Measurements from ENCODE around the gene TMEM266.

TMEM266 gene

GRCh38 chr15:76221085-76221767 is 161.4 kb downstream of the TMEM266 start:
- no peaks in the 10 kb centered on the region for H3K36me3 ChIP-seq (ENCODE audit: insufficient read depth, low read length)

GRCh38 chr15:76222159-76222558 is 162.4 kb downstream of the TMEM266 start:
- TF ChIP-seq FOXP2 (optimal IDR thresholded peaks at IDR 0.05; ENCODE audit: control extremely low read depth, extremely low read length, insufficient read depth), result no peak
- no peak for TF ChIP-seq EZH2 (IDR thresholded peaks at IDR 0.05)
- TF ChIP-seq POLR2AphosphoS5 (IDR thresholded peaks at IDR 0.05; ENCODE audit: borderline replicate concordance, low read depth, low read length), result no peak
- no peaks in the 10 kb centered on the region; the same call in 1 of the 2 replicates for H3K9me3 ChIP-seq (ENCODE audit: low read depth, low read length)
- H3K36me3 ChIP-seq (ENCODE audit: insufficient read depth, low read length), result no peaks in the 10 kb centered on the region

More at GRCh38 chr15:76221085-76221767, 161.4 kb downstream of the TMEM266 start:
- no peak overlapping the region for H3K27ac ChIP-seq
- no peak overlapping the region for H3K9ac ChIP-seq (ENCODE audit: insufficient read length)
- TF ChIP-seq POLR2AphosphoS5 (IDR thresholded peaks at IDR 0.05; ENCODE audit: borderline replicate concordance, low read depth, low read length), result no peak
- no peak for TF ChIP-seq FOXP2 (optimal IDR thresholded peaks at IDR 0.05; ENCODE audit: control extremely low read depth, extremely low read length, insufficient read depth)
- no peak for TF ChIP-seq EZH2 (IDR thresholded peaks at IDR 0.05)
- no peaks in the 10 kb centered on the region; the same call in 1 of the 2 replicates for H3K9me3 ChIP-seq (ENCODE audit: low read depth, low read length)
- H3K4me3 ChIP-seq, result no peak overlapping the region
- no peak for DNase-seq (ENCODE audit: low read depth, low spot score)

GRCh38 chr15:76223521-76223920 is 163.7 kb downstream of the TMEM266 start:
- Histone ChIP-seq H3K27ac (no peak overlapping the region), H3K36me3 (ENCODE audit: insufficient read depth, low read length) (no peaks in the 10 kb centered on the region), H3K4me3 (no peak overlapping the region), H3K9ac (ENCODE audit: insufficient read length) (no peak overlapping the region), H3K9me3 (ENCODE audit: low read depth, low read length) (no peaks in the 10 kb centered on the region; the same call in 1 of the 2 replicates)
- no peak for TF ChIP-seq FOXP2 (optimal IDR thresholded peaks at IDR 0.05; ENCODE audit: control extremely low read depth, extremely low read length, insufficient read depth)
- TF ChIP-seq EZH2 (IDR thresholded peaks at IDR 0.05), result no peak
- TF ChIP-seq POLR2AphosphoS5 (IDR thresholded peaks at IDR 0.05; ENCODE audit: borderline replicate concordance, low read depth, low read length), result no peak
- no peak for DNase-seq (ENCODE audit: low read depth, low spot score)

More at GRCh38 chr15:76222159-76222558, 162.4 kb downstream of the TMEM266 start:
- Histone ChIP-seq H3K4me3 (no peak overlapping the region), H3K27ac (no peak overlapping the region), H3K9ac (ENCODE audit: insufficient read length) (no peak overlapping the region)
- DNase-seq (ENCODE audit: low read depth, low spot score), result no peak

GRCh38 chr15:76229266-76229665 is 169.5 kb downstream of the TMEM266 start:
- H3K27ac ChIP-seq, result no peak overlapping the region
- H3K4me3 ChIP-seq, result no peak overlapping the region
- no peak overlapping the region for H3K9ac ChIP-seq (ENCODE audit: insufficient read length)
- H3K9me3 ChIP-seq (ENCODE audit: low read depth, low read length), result no peaks in the 10 kb centered on the region
- no peak for TF ChIP-seq POLR2AphosphoS5 (IDR thresholded peaks at IDR 0.05; ENCODE audit: borderline replicate concordance, low read depth, low read length)
- TF ChIP-seq FOXP2 (optimal IDR thresholded peaks at IDR 0.05; ENCODE audit: control extremely low read depth, extremely low read length, insufficient read depth), result no peak
- no peak for TF ChIP-seq EZH2 (IDR thresholded peaks at IDR 0.05)
- DNase-seq (ENCODE audit: low read depth, low spot score), result no peak
- H3K36me3 ChIP-seq (ENCODE audit: insufficient read depth, low read length), result no peaks in the 10 kb centered on the region

GRCh38 chr15:76233921-76234320 is 174.1 kb downstream of the TMEM266 start:
- H3K27ac ChIP-seq, result no peak overlapping the region
- H3K9ac ChIP-seq (ENCODE audit: insufficient read length), result no peak overlapping the region
- TF ChIP-seq FOXP2 (optimal IDR thresholded peaks at IDR 0.05; ENCODE audit: control extremely low read depth, extremely low read length, insufficient read depth), result no peak
- no peak for TF ChIP-seq EZH2 (IDR thresholded peaks at IDR 0.05)
- no peak for TF ChIP-seq POLR2AphosphoS5 (IDR thresholded peaks at IDR 0.05; ENCODE audit: borderline replicate concordance, low read depth, low read length)
- no peak for DNase-seq (ENCODE audit: low read depth, low spot score)
- H3K9me3 ChIP-seq (ENCODE audit: low read depth, low read length), result no peaks in the 10 kb centered on the region
- H3K4me3 ChIP-seq, result no peak overlapping the region
- H3K36me3 ChIP-seq (ENCODE audit: insufficient read depth, low read length), result no peaks in the 10 kb centered on the region

GRCh38 chr15:76234337-76234889 is 174.6 kb downstream of the TMEM266 start:
- no peaks in the 10 kb centered on the region for H3K36me3 ChIP-seq (ENCODE audit: insufficient read depth, low read length)
- H3K9ac ChIP-seq (ENCODE audit: insufficient read length), result no peak overlapping the region
- no peak overlapping the region for H3K27ac ChIP-seq
- TF ChIP-seq POLR2AphosphoS5 (IDR thresholded peaks at IDR 0.05; ENCODE audit: borderline replicate concordance, low read depth, low read length) (no peak), EZH2 (IDR thresholded peaks at IDR 0.05) (no peak), FOXP2 (optimal IDR thresholded peaks at IDR 0.05; ENCODE audit: control extremely low read depth, extremely low read length, insufficient read depth) (no peak)
- no peaks in the 10 kb centered on the region for H3K9me3 ChIP-seq (ENCODE audit: low read depth, low read length)
- H3K4me3 ChIP-seq, result no peak overlapping the region
- peak; percentile 20 for DNase-seq (ENCODE audit: low read depth, low spot score)

GRCh38 chr15:76235186-76235826 is 175.5 kb downstream of the TMEM266 start:
- no peaks in the 10 kb centered on the region for H3K36me3 ChIP-seq (ENCODE audit: insufficient read depth, low read length)
- TF ChIP-seq POLR2AphosphoS5 (IDR thresholded peaks at IDR 0.05; ENCODE audit: borderline replicate concordance, low read depth, low read length), result no peak
- no peak for TF ChIP-seq EZH2 (IDR thresholded peaks at IDR 0.05)
- TF ChIP-seq FOXP2 (optimal IDR thresholded peaks at IDR 0.05; ENCODE audit: control extremely low read depth, extremely low read length, insufficient read depth), result no peak
- no peak overlapping the region for H3K9ac ChIP-seq (ENCODE audit: insufficient read length)
- no peak overlapping the region for H3K27ac ChIP-seq
- no peak overlapping the region for H3K4me3 ChIP-seq
- H3K9me3 ChIP-seq (ENCODE audit: low read depth, low read length), result no peaks in the 10 kb centered on the region
- peak; percentile 66 for DNase-seq (ENCODE audit: low read depth, low spot score)

GRCh38 chr15:76236350-76236749 is 176.6 kb downstream of the TMEM266 start:
- Histone ChIP-seq H3K36me3 (ENCODE audit: insufficient read depth, low read length) (no peaks in the 10 kb centered on the region), H3K4me3 (no peak overlapping the region), H3K9ac (ENCODE audit: insufficient read length) (no peak overlapping the region), H3K27ac (no peak overlapping the region), H3K9me3 (ENCODE audit: low read depth, low read length) (no peaks in the 10 kb centered on the region)
- DNase-seq (ENCODE audit: low read depth, low spot score), result no peak
- TF ChIP-seq FOXP2 (optimal IDR thresholded peaks at IDR 0.05; ENCODE audit: control extremely low read depth, extremely low read length, insufficient read depth), result no peak
- no peak for TF ChIP-seq EZH2 (IDR thresholded peaks at IDR 0.05)
- no peak for TF ChIP-seq POLR2AphosphoS5 (IDR thresholded peaks at IDR 0.05; ENCODE audit: borderline replicate concordance, low read depth, low read length)
